ENCODE results near the gene OTOS.

The OTOS gene

GRCh38 chr2:240149943-240150784 is 9.7 kb upstream of the OTOS start:
- no peak for DNase-seq

DNA sequence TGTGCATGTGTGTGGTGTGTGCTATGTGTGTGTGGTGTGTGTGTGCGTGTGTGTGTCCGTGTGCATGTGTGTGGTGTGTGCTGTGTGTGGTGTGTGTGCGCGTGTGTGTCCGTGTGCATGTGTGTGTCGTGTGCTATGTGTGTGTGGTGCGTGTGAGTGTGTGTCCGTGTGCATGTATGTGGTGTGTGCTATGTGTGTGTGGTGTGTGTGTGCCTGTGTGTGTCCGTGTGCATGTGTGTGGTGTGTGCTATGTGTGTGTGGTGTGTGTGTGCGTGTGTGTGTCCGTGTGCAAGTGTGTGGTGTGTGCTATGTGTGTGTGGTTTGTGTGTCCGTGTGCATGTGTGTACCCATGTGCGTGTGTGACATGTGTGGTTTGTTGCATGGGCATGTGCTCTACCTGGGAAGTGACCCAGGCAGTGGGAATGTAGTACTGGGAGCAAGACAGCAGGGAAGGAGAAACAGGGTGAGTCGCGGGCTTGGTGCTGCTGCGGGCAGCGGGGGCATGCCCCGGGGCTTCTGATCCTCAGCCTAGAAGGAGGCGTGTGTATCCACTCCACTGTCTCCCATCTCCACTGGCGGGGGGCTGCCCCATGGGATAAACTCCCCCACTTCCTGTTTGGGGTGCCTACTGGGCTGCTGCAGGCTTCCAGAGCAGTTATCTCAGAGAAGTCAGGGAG is 7.6 kb upstream of the OTOS start:
- DNase-seq = no peak

GRCh38 chr2:240147382-240147781 is 6.9 kb upstream of the OTOS start:
- DNase-seq = no peak

- no peak for DNase-seq
Measured at GRCh38 chr2:240146627-240147278, 6.3 kb upstream of the OTOS start.

DNA sequence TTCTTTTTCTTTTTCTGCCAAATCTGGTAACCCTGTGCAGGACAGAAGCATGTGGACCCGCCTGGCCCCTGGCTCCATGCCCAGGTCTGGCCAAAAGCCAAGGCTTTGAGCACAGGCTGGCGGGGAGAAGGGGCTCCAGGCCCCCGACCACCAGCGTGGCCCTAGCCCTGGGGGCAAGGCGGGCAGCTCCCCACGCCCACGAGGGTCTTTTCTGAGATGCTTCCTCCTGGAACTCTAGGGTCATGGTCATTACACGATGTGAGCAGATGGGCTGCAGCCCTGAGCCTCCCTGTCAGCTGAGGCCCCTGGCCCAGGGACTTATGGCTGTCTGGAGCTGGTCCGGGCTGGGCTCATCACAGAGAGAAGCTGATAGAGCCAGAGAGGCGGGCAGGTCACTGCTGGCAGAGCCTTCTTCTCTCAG is 5.7 kb upstream of the OTOS start:
- no peak for DNase-seq

GRCh38 chr2:240145461-240145860 is 5.0 kb upstream of the OTOS start:
- DNase-seq = no peak

DNA sequence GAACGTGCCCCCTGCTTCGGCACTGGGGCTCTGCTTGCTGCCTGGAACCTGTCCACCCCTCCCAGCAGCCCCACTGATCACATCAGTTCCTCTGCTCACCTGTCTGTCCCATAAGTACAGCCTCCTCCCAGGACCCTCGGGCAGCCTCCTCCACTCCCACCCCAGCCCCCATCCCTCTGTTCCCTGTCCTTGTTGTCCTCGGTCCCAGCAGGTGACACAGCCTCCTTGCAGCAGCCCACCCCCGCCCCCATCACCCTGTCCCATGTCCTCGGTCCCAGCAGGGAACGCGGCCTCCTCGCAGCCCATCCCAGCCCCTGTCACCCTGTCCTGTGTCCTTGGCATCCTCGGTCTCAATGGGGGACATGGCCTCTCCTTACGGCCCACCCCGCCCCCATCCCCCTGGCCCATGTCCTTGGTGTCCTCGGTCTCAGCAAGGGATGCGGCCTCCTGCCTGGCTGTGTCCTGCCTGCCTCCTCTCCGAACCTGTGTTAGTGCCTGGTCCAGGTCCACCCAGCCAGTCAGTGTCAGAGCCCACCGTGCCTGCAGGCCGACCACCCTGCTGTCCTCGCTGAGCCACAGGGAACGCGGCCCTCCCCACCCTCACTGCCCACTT is 4.3 kb upstream of the OTOS start:
- no peak for DNase-seq

DNA sequence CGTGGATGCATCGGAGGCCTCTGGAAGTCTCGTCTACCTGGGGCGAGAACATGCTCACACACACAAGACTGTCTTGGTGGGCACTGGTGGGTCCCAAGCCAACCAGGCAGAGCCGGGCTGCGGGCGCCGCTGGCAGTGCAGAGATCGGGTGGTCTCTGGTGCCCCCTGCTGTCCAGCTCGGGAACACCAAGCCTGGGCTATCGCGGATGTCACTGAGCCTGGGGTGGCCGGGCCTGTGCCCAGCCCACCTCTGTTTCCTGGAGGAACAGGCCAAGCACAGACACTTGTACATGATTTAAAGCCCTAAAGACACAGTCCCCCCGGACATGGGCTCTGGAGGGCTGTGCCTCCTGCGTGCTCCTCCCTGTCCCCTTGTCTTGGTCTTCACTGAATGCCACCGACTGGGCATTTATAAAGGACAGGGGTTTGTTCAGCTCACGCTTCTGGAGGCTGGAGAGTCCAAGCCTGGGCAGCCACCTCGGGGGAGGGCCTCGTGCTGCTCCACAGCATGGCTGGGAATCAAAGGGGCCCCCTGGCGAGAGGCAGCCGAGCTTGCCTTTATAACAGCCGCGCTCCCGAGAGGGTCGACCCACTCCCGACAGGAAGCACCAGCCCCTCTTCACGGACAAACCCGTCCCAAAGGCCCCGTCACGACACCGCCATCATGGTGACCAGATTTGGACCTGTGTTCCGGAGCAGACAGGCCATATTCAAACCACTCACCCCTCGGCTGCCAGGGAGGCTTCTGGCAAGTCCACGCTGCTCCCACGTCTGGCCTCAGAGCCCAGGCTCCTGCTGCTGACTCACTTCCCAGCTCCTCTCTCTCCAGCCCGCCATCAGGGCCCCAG is 3.6 kb upstream of the OTOS start:
- DNase-seq = peak; percentile 33

- no peak for DNase-seq
Measured at GRCh38 chr2:240143276-240143675, 2.8 kb upstream of the OTOS start.

GRCh38 chr2:240142859-240143258 is 2.4 kb upstream of the OTOS start:
- no peak for DNase-seq

- no peak for DNase-seq
Measured at GRCh38 chr2:240142256-240142775, 1.9 kb upstream of the OTOS start.

- DNase-seq = no peak
Measured at GRCh38 chr2:240141736-240142135, 1.3 kb upstream of the OTOS start.

DNA sequence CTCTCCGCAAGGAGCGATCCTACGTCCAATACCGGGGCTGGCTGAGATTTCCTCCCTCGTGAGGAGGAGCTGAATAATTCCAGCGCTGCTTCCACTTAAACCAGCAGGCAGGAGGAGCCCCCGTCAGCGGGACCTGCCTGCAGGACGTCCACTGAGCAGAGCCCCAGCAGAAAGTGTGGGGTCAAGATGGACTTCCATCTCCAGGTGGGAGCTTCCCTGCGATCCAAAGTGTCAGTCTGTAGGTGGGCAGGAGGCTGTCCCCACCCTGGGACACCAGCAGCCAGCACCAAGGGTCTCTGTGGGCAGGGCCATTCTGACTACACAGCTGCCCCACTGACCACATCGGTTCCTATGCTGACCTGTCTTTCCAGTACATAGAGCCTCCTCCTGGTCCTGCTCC is 462 bp upstream of the OTOS start:
- DNase-seq = no peak

DNA sequence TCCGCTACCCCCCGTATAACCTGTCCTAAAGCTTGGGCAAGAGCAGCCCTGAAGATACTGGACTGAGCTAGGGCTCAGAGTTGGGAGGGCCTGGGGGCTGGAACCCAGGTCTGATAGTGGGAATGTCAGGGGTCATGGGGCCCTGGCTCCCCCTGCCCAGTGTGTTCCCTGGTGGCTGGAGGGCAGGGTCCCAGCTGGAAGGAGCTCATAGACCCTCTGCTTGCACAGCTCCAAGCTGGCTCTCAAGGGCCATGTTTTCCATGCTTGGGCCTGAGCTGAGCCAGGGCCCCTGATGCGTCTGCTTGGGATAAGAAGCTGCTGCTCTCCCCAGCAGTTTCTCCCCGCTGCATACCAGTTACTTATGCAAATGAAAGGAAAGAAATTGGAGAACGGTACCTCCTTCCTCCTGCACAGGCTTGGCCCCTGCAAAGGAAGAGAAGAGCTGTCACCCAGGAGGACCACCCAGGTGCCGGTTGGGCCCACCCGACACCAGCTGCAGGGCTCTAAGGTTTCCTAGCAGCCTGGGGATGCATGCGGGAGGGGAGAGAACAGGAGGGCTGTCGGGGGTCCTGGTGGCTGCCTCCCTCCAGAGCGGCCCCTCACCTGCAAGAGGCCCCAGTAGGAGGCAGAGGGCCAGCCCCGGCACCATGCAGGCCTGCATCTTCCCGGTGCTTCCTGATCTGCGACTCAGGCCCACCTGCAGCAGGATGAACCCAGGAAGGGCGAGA is 628 bp downstream of the OTOS start:
- no peak for DNase-seq

DNA sequence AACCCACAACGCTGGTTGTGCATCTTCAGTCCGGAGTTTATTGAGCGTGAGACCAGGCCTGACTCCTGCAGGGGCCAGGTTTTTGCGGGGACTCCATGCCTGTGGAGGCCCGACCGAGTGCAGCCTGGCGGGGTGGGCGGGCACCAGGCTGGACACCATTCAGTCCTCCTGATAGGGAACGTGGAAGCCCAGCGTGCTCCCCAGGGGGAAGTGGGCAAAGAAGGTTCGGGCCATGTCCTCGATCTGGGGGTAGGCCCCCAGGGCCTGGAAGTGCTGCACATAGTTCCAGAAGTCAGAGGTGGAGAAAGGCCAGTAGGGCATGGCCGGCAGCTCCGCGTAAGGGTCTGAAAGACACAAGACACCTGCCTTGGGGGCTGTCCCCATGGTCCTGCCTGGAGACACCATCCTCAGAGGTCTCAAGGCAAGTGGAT is 1.4 kb downstream of the OTOS start:
- no peak for DNase-seq

DNA sequence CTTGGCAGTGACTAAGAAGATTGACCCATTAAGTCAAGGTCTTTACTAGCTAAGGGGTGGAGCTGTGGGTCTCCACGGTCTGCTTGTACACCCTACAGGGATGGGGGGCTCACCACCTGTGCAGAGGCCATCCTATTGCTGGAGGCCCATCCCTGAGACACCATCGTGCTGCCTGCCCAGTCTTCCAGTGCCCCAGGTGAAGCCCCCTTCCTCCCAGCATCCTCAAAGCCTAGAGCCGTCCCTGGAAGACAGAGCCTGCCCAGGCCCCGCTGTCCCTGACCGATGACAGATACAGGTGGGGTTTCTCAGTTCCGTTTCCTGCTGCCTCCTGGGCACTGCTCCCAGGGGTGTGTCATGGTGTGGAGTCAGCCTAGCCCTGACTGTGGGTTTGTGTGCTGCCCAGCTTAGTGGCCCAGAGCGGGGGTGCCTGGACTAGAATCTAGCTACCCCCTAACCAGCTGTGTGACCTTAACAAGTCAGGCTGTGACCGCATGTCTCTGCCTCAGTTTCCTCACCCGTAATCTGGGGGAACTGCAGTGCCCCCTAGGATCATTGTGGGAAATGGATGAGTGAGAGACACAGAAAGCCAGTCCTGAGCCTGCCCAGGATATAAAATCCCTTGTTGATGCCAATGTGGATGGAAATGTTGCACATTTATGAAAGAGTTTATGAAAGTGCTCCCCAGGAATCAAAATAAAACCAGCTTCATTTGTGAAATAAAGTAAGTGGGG is 2.0 kb downstream of the OTOS start:
- DNase-seq = no peak

GRCh38 chr2:240137596-240138253 is 2.7 kb downstream of the OTOS start:
- no peak for DNase-seq

DNA sequence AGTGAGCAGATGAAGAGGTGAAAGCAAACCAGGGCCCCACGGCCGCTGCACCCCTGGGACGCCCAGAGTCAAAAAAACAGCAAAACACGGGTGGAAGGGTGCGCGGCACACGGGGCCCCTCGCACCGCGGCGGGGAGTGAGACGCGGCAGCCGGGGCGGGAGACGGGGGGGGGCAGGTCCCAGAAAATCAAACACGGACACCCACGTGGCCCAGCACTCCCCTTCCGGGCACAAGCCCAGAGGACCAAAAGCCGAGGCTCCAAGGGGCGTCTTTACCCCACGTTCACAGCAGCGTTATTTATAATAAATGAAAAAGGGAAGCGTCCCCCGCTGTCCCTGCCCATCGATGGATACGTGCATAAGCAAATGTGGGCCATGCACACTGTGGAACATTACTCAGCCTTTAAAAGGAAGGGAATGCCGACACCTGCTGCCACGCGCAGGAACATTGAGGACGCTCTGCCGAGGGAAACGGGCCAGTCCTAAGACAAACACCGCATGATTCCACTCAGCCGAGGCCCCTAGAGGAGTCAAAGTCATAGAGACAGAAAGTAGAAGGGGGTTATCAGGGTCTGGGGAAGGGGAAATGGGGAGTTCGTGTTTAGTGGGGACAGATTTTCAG is 3.7 kb downstream of the OTOS start:
- DNase-seq = no peak

- DNase-seq = peak; percentile 71
Measured at GRCh38 chr2:240136013-240136670, 4.3 kb downstream of the OTOS start, which contains the start of gene COPS9. Gene COPS9 (minus strand): TSS chr2:240136305. CDS start chr2:240136284, 21 bp downstream.
